DOHH2 (cell line): Measurements from ENCODE around the gene OBSCN.

Experiments
- H3F3A ChIP-seq: fragments of 200-600 bp; sonication (generic), shearing (Covaris generic); 2 replicates; pipeline ENCODE4 v1.6.0; 2016; ENCODE audit warnings: antibody characterized with exemption, mild to moderate bottlenecking; ENCODE audit not compliant: control insufficient read depth, insufficient read depth
- H3K27ac ChIP-seq: fragments of 200-600 bp; sonication (generic); 2 replicates; pipeline ENCODE4 v1.5.1; 2014; ENCODE audit warnings: low read depth, mild to moderate bottlenecking, low read length, moderate library complexity
- H3K27me3 ChIP-seq: fragments of 200-600 bp; sonication (generic); 2 replicates; pipeline ENCODE4 v1.6.1; 2014; ENCODE audit warnings: mild to moderate bottlenecking, low read length, mixed read lengths; ENCODE audit not compliant: control insufficient read depth
- H3K36me3 ChIP-seq: fragments of 200-600 bp; sonication (generic); 2 replicates; pipeline ENCODE4 v1.6.1; 2014; ENCODE audit warnings: mild to moderate bottlenecking, low read length, moderate library complexity, mixed read lengths; ENCODE audit not compliant: control insufficient read depth
- H3K4me1 ChIP-seq: fragments of 200-600 bp; sonication (generic); 2 replicates; pipeline ENCODE4 v1.6.1; 2014; ENCODE audit warnings: mild to moderate bottlenecking, low read length, mixed read lengths; ENCODE audit not compliant: control insufficient read depth
- H3K4me2 ChIP-seq: fragments of 200-600 bp; sonication (generic); 2 replicates; pipeline ENCODE4 v1.6.0; 2014; ENCODE audit warnings: mild to moderate bottlenecking, low read length, moderate library complexity
- H3K4me3 ChIP-seq: fragments of 200-600 bp; sonication (generic); 2 replicates; pipeline ENCODE4 v1.5.1; 2014; ENCODE audit warnings: mild to moderate bottlenecking, low read length, mixed read lengths
- H3K79me2 ChIP-seq: fragments of 200-600 bp; sonication (generic); 2 replicates; pipeline ENCODE4 v1.6.1; 2014; ENCODE audit warnings: mild to moderate bottlenecking, low read length, mixed read lengths; ENCODE audit not compliant: control insufficient read depth
- H3K9me2 ChIP-seq: fragments of 200-600 bp; sonication (generic); replicated peaks from 2 replicates; pipeline ENCODE4 v1.6.1; 2014; ENCODE audit warnings: mild to moderate bottlenecking, low read length, mixed read lengths; ENCODE audit not compliant: control insufficient read depth
- H3K9me3 ChIP-seq: fragments of 200-600 bp; sonication (generic); 2 replicates; pipeline ENCODE4 v1.6.1; 2014; ENCODE audit warnings: antibody characterized with exemption, low read length, mixed read lengths; ENCODE audit not compliant: control insufficient read depth, insufficient read depth
- H4K20me1 ChIP-seq: fragments of 200-600 bp; sonication (generic); 2 replicates; pipeline ENCODE4 v1.6.0; 2014; ENCODE audit warnings: low read depth, mild to moderate bottlenecking, antibody characterized with exemption, low read length, moderate library complexity; ENCODE audit not compliant: control insufficient read depth, insufficient read depth
- CTCF ChIP-seq: fragments of 200-600 bp; sonication (generic); IDR thresholded peaks from one replicate; pipeline ENCODE4 v1.5.1; 2014; ENCODE audit warnings: antibody characterized with exemption, mild to moderate bottlenecking, low read depth, low read length; ENCODE audit not compliant: poor library complexity, severe bottlenecking
- EZH2phosphoT487 ChIP-seq: fragments of 200-600 bp; sonication (generic); IDR thresholded peaks from 2 replicates; pipeline ENCODE4 v1.6.1; 2017; ENCODE audit warnings: borderline replicate concordance, mild to moderate bottlenecking, antibody characterized with exemption, low read length, moderate library complexity, mixed read lengths

The OBSCN gene

GRCh38 chr1:228321895-228322294 is 114.1 kb downstream of the OBSCN start:
- Histone ChIP-seq H3K4me1 (no peaks in the 10 kb centered on the region), H3K27me3 (no peaks in the 10 kb centered on the region), H3K9me2 (no peaks in the 10 kb centered on the region), H3K4me3 (no peak overlapping the region), H3K27ac (no peak overlapping the region), H3F3A (no peaks in the 10 kb centered on the region), H3K4me2 (no peak overlapping the region), H3K36me3 (no peaks in the 10 kb centered on the region), H3K79me2 (no peaks in the 10 kb centered on the region), H4K20me1 (no peaks in the 10 kb centered on the region), H3K9me3 (no peaks in the 10 kb centered on the region)
- TF ChIP-seq EZH2phosphoT487 (no peak), CTCF (no peak)

- no peak overlapping the region for H3K27ac ChIP-seq
- no peaks in the 10 kb centered on the region for H3K36me3 ChIP-seq
- H3K9me2 ChIP-seq: no peaks in the 10 kb centered on the region
- H3F3A ChIP-seq: no peaks in the 10 kb centered on the region
- H3K27me3 ChIP-seq: peaks cover 3% of the 10 kb centered on the region; the same call in 1 of the 2 replicates
- no peak for TF ChIP-seq EZH2phosphoT487
- H3K4me3 ChIP-seq: no peak overlapping the region
- H4K20me1 ChIP-seq: no peaks in the 10 kb centered on the region
- no peak overlapping the region for H3K4me2 ChIP-seq
- H3K4me1 ChIP-seq: no peaks in the 10 kb centered on the region
- no peaks in the 10 kb centered on the region for H3K9me3 ChIP-seq
- no peaks in the 10 kb centered on the region for H3K79me2 ChIP-seq
Measured at GRCh38 chr1:228323401-228323800, 115.6 kb downstream of the OBSCN start.

GRCh38 chr1:228325267-228325666 is 117.4 kb downstream of the OBSCN start:
- Histone ChIP-seq H3K27me3 (peaks cover 3% of the 10 kb centered on the region; the same call in 1 of the 2 replicates), H3K4me2 (no peak overlapping the region), H3K36me3 (no peaks in the 10 kb centered on the region), H3K27ac (no peak overlapping the region), H3F3A (no peaks in the 10 kb centered on the region), H3K9me3 (no peaks in the 10 kb centered on the region), H3K4me3 (no peak overlapping the region), H3K4me1 (no peaks in the 10 kb centered on the region), H4K20me1 (no peaks in the 10 kb centered on the region), H3K79me2 (no peaks in the 10 kb centered on the region), H3K9me2 (no peaks in the 10 kb centered on the region)
- TF ChIP-seq EZH2phosphoT487 (no peak), CTCF (no peak)

- no peaks in the 10 kb centered on the region for H3K9me3 ChIP-seq
- H3K9me2 ChIP-seq: no peaks in the 10 kb centered on the region
- H3K27me3 ChIP-seq: peaks cover 3% of the 10 kb centered on the region; the same call in 1 of the 2 replicates
- no peaks in the 10 kb centered on the region for H3K36me3 ChIP-seq
- TF ChIP-seq EZH2phosphoT487 (no peak), CTCF (no peak)
- no peak overlapping the region for H3K27ac ChIP-seq
- H4K20me1 ChIP-seq: no peaks in the 10 kb centered on the region
- H3F3A ChIP-seq: no peaks in the 10 kb centered on the region
- no peaks in the 10 kb centered on the region for H3K4me1 ChIP-seq
- H3K79me2 ChIP-seq: no peaks in the 10 kb centered on the region
- no peak overlapping the region for H3K4me2 ChIP-seq
- H3K4me3 ChIP-seq: no peak overlapping the region
Measured at GRCh38 chr1:228329887-228330286, 122.0 kb downstream of the OBSCN start.
